Fibroblast of the aortic adventitia (primary cell): ENCODE data around the gene RNF223. TPM values are rescaled to one million over a fixed set of nuclear protein-coding genes. Genes with fewer than 3 reads are reported as not detected.
"Not testable (repeated sequence)": the region's sequence is repeated elsewhere in the genome, so short reads cannot be mapped to it uniquely, and the experiment has no call there.

Experiments
- DNase-seq: peaks from one replicate; pipeline ENCODE4 v3.0.0-alpha.2; 2010; ENCODE audit warnings: low read depth
- H3K4me3 ChIP-seq: 2 replicates; pipeline ENCODE4 v1.5.1; 2011; ENCODE audit warnings: low read depth, mild to moderate bottlenecking, control low read depth, low read length, moderate library complexity
- CTCF ChIP-seq: IDR thresholded peaks from 2 replicates; pipeline ENCODE4 v1.5.1; 2011; ENCODE audit warnings: mild to moderate bottlenecking, low read length, control low read depth, inconsistent platforms; ENCODE audit not compliant: insufficient read depth
- total RNA-seq: library from RNA; depleted of rRNA; stranded (reverse); fragments of >200 nt; gene quantifications from 2 replicates; pipeline ENCODE4 v1.2.3, GENCODE V29; 2012; ENCODE audit warnings: low replicate concordance

Gene RNF223
- total RNA-seq, 1 donor = not detected

- DNase-seq = no peak
- no peak for TF ChIP-seq CTCF
- H3K4me3 ChIP-seq = no peak overlapping the region
These were observed 7.5 kb downstream of the RNF223 start for GRCh38 chr1:1066403-1067283.

- not testable (repeated sequence) for DNase-seq, H3K4me3 ChIP-seq
These were observed 8.2 kb downstream of the RNF223 start for GRCh38 chr1:1065940-1066304.

- H3K4me3 ChIP-seq = no peak overlapping the region
- DNase-seq = no peak
- no peak for TF ChIP-seq CTCF
These were observed 8.7 kb downstream of the RNF223 start for GRCh38 chr1:1065265-1065939.

GRCh38 chr1:1063945-1064831 is 9.9 kb downstream of the RNF223 start:
- no peak overlapping the region for H3K4me3 ChIP-seq
- TF ChIP-seq CTCF = peak; percentile 71
- DNase-seq = peak; percentile 65

- no peak for DNase-seq
- no peak overlapping the region for H3K4me3 ChIP-seq
- no peak for TF ChIP-seq CTCF
These were observed 10.7 kb downstream of the RNF223 start for GRCh38 chr1:1063261-1063944.

- TF ChIP-seq CTCF = no peak
- DNase-seq = peak; percentile 14
- no peak overlapping the region for H3K4me3 ChIP-seq
These were observed 11.6 kb downstream of the RNF223 start for GRCh38 chr1:1062348-1063163.
